Panc1 (cell line): ENCODE data around the gene CFDP1. TPM values are rescaled to one million over a fixed set of nuclear protein-coding genes. Genes with fewer than 3 reads are reported as not detected.
A peak's percentile ranks its signal among the peaks of the same experiment; 100 is the strongest.

Experiments
- ATAC-seq: fragments of 200-7000 bp; cut with Tn5 transposase; 2 replicates; pipeline ENCODE4 v1.9.1; 2020; ENCODE audit warnings: mild to moderate bottlenecking, moderate library complexity
- BruUV-seq: library from RNA; stranded (reverse); fragments of 400-500 nt; replicated peaks from 2 replicates; lab custom pipeline; 2021; lab: Mats Ljungman, UMichigan
- CTCF ChIA-PET: fragments of 300-600 bp; sonication (Branson Sonifier 250); formaldehyde crosslinking; loops from one replicate; lab custom pipeline; 2022; ENCODE audit warnings: antibody characterized with exemption; lab: Charles Lee
- POLR2A ChIA-PET: fragments of 300-600 bp; sonication (Branson Sonifier 250); formaldehyde crosslinking; loops from one replicate; lab custom pipeline; 2022; ENCODE audit warnings: antibody characterized with exemption; lab: Charles Lee
- DNase-seq: peaks from one replicate; pipeline ENCODE4 v3.0.0-alpha.2; 2010; ENCODE audit warnings: low read depth, low spot score
- H3K27ac ChIP-seq: 2 replicates; pipeline ENCODE4 v1.5.1; 2011; ENCODE audit warnings: mild to moderate bottlenecking, low read length, inconsistent platforms
- H3K27me3 ChIP-seq: fragments of 200-500 bp; sonication (Bioruptor generic); 2 replicates; pipeline ENCODE4 v1.6.0; 2014; ENCODE audit warnings: low read length, inconsistent platforms; ENCODE audit not compliant: control insufficient read depth, insufficient read depth
- H3K36me3 ChIP-seq: fragments of 200-500 bp; sonication (Bioruptor generic); 2 replicates; pipeline ENCODE4 v1.5.1; 2014; ENCODE audit warnings: inconsistent platforms, mild to moderate bottlenecking, low read length, moderate library complexity; ENCODE audit not compliant: control insufficient read depth, insufficient read depth
- H3K4me1 ChIP-seq: 2 replicates; pipeline ENCODE4 v1.5.1; 2011; ENCODE audit warnings: inconsistent platforms, mild to moderate bottlenecking, low read length, moderate library complexity; ENCODE audit not compliant: control insufficient read depth, insufficient read depth
- H3K4me3 ChIP-seq, 2 experiments: 2 replicates each; pipeline ENCODE4 v1.5.1; 2011 to 2012; ENCODE audit warnings: low read depth in 2 of 2, low read length in 2 of 2, mild to moderate bottlenecking in 2 of 2, inconsistent platforms in 1 of 2, moderate library complexity in 1 of 2
- H3K9me3 ChIP-seq: fragments of 200-500 bp; sonication (Bioruptor generic); 2 replicates; pipeline ENCODE4 v1.5.1; 2014; ENCODE audit warnings: low read depth, mild to moderate bottlenecking, inconsistent platforms, low read length, moderate library complexity; ENCODE audit not compliant: control insufficient read depth, insufficient read depth
- POLR2AphosphoS5 ChIP-seq: IDR thresholded peaks from 2 replicates; pipeline ENCODE4 v1.6.1; 2012; ENCODE audit warnings: mild to moderate bottlenecking, low read depth, low read length, moderate library complexity
- SIN3A ChIP-seq: IDR thresholded peaks from 2 replicates; pipeline ENCODE4 v1.6.1; 2012; ENCODE audit warnings: low read depth, mild to moderate bottlenecking, low read length, moderate library complexity, borderline replicate concordance; ENCODE audit not compliant: insufficient read depth
- TCF7L2 ChIP-seq: IDR thresholded peaks from 2 replicates; pipeline ENCODE4 v1.6.1; 2011; ENCODE audit warnings: mild to moderate bottlenecking, low read depth, low read length, inconsistent platforms
- in situ Hi-C: cut with HindIII; loops from 2 replicates; pipeline ENCODE4 v1.10.0; 2016; ENCODE audit warnings: low sequenced_read_pairs, low pct_unique_long_range_greater_than_20kb
- intact Hi-C: fragments of 100-400 bp; cut with micrococcal nuclease; formaldehyde crosslinking; loops from one replicate; pipeline ENCODE4 v1.10.0; 2022; ENCODE audit not compliant: unreplicated experiment
- total RNA-seq: library from RNA; stranded (reverse); gene quantifications from one replicate; pipeline ENCODE4 v1.2.1, GENCODE V29; 2021; ENCODE audit not compliant: unreplicated experiment
- TF ChIP-seq, protein P1 (sequence below): fragments of 450-650 bp; IDR thresholded peaks from 2 replicates; pipeline ENCODE4 v1.5.1; 2017; ENCODE audit warnings: mild to moderate bottlenecking
- TF ChIP-seq, protein P2 (sequence below), 2 experiments: IDR thresholded peaks; 2 replicates each; pipeline ENCODE4 v1.6.1; 2011 to 2012; ENCODE audit warnings: low read depth in 2 of 2, control low read depth in 1 of 2, low read length in 1 of 2, mild to moderate bottlenecking in 1 of 2, moderate library complexity in 1 of 2; ENCODE audit not compliant: insufficient read depth in 1 of 2

The CFDP1 gene
- total RNA-seq, 1 experiment from 2014 or later, result 25.7 TPM

DNA sequence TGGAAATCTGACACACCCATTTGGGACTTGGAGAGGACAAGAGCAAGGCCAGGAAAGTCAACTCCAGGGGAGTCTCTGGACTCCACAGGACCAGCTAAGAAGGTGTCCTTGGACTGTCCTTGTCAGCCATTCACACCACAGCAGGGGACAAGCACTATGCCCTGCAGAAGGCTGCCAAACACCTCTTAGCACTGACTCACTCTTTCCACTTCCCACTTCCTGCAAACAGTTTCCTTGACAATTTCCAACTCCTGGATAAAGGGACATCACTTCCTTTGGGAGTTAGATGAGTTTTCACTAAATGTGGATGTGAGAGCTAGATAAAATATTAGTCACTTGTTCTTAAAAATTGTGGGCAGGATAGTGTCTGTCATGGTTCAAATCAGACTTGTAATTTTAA, 144.1 kb downstream of the CFDP1 start:
- Histone ChIP-seq H3K36me3 (no peaks in the 10 kb centered on the region), H3K9me3 (no peaks in the 10 kb centered on the region), H3K27ac (no peak overlapping the region), H3K4me1 (no peaks in the 10 kb centered on the region), H3K4me3 (no peak overlapping the region), H3K27me3 (no peaks in the 10 kb centered on the region)
- ChIA-PET POLR2A (no interaction called here), CTCF (no interaction called here)
- ATAC-seq (peak; percentile 66; the same call in 1 of the 2 replicates), DNase-seq (no peak)
- intact Hi-C loops (no loop called here), in situ Hi-C loops (no loop called here)
- TF ChIP-seq SIN3A (no peak), TCF7L2 (no peak), POLR2AphosphoS5 (no peak)
- TF ChIP-seq, protein P1, sequence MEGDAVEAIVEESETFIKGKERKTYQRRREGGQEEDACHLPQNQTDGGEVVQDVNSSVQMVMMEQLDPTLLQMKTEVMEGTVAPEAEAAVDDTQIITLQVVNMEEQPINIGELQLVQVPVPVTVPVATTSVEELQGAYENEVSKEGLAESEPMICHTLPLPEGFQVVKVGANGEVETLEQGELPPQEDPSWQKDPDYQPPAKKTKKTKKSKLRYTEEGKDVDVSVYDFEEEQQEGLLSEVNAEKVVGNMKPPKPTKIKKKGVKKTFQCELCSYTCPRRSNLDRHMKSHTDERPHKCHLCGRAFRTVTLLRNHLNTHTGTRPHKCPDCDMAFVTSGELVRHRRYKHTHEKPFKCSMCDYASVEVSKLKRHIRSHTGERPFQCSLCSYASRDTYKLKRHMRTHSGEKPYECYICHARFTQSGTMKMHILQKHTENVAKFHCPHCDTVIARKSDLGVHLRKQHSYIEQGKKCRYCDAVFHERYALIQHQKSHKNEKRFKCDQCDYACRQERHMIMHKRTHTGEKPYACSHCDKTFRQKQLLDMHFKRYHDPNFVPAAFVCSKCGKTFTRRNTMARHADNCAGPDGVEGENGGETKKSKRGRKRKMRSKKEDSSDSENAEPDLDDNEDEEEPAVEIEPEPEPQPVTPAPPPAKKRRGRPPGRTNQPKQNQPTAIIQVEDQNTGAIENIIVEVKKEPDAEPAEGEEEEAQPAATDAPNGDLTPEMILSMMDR, result no peak
- TF ChIP-seq, protein P2, sequence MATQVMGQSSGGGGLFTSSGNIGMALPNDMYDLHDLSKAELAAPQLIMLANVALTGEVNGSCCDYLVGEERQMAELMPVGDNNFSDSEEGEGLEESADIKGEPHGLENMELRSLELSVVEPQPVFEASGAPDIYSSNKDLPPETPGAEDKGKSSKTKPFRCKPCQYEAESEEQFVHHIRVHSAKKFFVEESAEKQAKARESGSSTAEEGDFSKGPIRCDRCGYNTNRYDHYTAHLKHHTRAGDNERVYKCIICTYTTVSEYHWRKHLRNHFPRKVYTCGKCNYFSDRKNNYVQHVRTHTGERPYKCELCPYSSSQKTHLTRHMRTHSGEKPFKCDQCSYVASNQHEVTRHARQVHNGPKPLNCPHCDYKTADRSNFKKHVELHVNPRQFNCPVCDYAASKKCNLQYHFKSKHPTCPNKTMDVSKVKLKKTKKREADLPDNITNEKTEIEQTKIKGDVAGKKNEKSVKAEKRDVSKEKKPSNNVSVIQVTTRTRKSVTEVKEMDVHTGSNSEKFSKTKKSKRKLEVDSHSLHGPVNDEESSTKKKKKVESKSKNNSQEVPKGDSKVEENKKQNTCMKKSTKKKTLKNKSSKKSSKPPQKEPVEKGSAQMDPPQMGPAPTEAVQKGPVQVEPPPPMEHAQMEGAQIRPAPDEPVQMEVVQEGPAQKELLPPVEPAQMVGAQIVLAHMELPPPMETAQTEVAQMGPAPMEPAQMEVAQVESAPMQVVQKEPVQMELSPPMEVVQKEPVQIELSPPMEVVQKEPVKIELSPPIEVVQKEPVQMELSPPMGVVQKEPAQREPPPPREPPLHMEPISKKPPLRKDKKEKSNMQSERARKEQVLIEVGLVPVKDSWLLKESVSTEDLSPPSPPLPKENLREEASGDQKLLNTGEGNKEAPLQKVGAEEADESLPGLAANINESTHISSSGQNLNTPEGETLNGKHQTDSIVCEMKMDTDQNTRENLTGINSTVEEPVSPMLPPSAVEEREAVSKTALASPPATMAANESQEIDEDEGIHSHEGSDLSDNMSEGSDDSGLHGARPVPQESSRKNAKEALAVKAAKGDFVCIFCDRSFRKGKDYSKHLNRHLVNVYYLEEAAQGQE (IDR thresholded peaks at IDR 0.05; ENCODE audit: insufficient read depth in 1 of 2, low read depth in 2 of 2, low read length in 1 of 2), result no peak
- BruUV-seq, result no TSS peak

DNA sequence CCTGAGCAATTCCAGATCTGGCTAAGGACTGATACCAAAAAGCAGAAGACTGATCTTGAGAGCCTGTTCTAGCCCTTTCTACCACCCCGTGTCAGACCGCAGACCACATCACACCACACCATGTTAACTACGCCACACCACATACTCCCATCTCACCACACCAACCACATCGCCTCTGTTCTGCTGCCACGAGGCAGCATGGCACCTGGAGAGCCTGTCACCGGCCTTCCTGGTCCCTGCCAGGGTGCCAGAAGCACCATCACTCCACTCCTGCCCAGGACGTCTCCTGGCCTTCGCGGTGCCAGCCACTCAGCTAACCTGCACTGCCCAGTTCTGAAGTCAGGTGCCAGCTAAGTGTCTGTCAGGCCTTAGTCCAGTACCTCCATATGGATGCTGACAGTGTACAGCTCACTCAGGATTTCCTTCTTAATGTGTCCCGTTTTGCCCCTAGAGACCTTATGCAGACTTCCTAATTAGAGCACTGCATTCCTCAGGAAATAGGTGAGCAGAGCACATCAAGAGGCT, 144.6 kb downstream of the CFDP1 start:
- Histone ChIP-seq H3K9me3 (no peaks in the 10 kb centered on the region), H3K27me3 (no peaks in the 10 kb centered on the region), H3K4me3 (no peak overlapping the region), H3K36me3 (no peaks in the 10 kb centered on the region), H3K27ac (no peak overlapping the region), H3K4me1 (no peaks in the 10 kb centered on the region)
- intact Hi-C loops, result no loop called here
- no TSS peak for BruUV-seq
- no peak for TF ChIP-seq POLR2AphosphoS5
- no peak for TF ChIP-seq TCF7L2
- TF ChIP-seq, protein P2 (IDR thresholded peaks at IDR 0.05; ENCODE audit: insufficient read depth in 1 of 2, low read depth in 2 of 2, low read length in 1 of 2), result no peak
- TF ChIP-seq, protein P1, result no peak
- no peak for TF ChIP-seq SIN3A
- no peak for ATAC-seq
- ChIA-PET CTCF (no interaction called here), POLR2A (no interaction called here)
- in situ Hi-C loops, result no loop called here
- DNase-seq, result no peak
